Measurements from ENCODE around the gene AMBP.

The AMBP gene

DNA sequence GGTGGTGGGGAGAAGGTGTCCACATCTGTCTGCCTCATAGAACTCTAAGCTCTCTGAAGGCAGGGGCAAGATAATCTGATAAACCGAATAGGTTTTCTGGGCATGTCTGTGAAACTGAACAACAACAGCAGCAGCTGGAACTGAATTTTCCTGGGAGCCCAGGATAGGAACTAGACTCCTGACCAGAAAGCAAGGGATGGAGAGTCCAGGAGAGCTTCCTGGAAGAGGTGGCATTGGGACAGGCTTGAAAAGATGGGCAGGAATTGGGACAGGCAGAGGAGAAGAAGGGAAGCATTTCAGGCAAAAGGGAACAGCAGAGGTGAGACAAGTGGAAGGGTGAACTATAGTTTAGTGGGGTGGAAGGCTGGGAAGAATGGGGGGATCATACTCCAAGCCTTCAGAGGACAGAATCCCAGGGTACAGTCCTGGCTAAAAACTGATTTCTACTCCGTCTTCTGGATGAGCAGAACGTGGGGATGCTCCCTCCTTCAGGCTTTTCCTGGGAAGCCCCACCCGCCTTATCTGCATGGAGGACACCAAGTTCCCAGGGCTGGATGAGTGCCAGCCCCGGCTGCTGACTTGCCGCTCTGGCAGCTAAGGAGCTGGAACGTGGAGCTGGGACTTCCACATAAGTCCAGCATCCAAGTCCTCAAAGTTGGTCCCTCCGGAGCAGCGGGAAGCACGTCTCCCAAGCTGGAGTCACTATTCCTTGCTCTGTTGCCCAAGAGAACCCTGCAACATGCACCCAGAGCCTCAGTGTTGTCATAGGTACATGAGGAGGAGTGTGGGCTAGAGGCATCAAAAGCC lies 34.9 kb upstream of the AMBP start:
- DNase-seq = no peak

DNA sequence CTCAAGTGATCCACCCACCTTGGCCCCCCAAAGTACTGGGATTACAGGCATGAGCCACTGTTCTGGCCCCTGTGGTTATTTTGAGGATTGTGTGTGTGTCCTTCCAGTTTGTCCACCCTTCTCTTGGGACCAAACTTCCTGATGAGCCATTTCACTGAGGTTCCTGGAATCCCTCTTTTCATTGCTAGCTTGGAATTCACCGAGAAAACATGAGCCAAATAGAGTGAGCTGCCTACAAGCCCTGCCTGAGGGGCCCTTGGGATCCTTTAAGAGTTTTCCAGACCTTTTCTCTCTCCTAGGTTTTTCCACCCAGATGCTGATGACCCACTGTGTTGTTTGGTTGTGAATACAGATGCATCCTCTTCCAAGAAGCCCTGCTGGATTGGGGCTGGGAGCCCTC lies 34.2 kb upstream of the AMBP start:
- DNase-seq = no peak

DNA sequence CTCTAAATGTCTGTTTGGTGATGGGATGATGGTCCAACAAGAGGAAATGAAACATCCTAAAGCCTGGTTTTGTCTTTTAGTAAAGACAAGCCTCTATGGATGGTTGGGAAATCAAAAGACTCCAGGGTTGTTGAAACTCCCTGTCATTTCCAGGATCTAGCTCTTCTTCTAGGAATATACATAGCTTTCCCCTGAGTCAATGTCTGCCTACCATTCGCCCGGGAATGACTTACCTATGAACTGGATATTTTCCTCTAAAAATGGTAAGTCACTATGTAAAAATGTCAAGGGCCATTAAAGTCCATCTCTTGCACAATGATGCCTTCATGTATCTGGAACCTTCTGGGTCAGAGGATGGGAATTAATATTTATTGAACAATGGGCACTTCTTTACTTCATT lies 32.1 kb upstream of the AMBP start:
- no peak for DNase-seq

GRCh38 chr9:114109124-114109523 lies 31.0 kb upstream of the AMBP start:
- no peak for DNase-seq

DNA sequence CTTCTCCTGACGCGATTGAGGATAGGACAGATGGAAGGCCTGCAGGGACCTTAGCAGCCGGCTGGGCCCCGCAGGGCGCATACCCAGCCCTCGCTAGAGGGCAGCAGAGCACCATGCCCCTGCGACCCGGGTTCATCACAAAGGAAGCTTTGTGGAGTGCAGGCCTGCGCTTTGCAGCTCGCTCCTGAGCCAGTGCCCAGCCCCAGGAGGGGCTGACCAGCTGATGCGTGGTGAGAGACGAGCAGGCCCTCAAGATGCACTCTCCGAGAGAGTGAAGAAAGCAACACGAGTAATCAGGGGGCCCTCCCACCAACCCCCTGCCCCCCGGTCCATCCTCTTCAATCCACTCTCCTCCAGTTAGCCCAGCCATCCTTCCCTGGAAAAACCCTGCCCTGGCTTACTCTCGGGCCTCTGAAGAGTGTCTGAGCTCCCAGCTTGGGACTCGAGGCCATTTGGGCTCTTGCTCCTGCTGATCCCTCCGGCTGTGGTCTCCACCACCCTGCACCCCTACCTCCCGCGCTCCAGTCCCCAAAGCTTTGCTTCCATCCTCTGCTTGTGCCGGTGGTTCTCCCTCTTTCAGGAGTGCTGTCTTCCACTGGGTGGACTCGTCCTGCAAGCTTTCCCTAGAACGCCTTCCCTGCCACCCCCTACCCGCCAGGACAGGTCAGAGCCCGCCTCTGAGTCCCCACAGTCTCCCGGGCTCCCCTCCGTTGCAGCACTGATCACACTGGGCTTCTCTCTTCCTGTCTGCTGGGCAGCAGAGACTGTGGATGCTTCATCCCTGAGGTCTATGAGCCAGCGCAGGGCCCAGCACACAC lies 30.1 kb upstream of the AMBP start:
- peak; percentile 44 for DNase-seq

- DNase-seq = no peak
Measured at GRCh38 chr9:114107286-114108001, 29.3 kb upstream of the AMBP start.

DNA sequence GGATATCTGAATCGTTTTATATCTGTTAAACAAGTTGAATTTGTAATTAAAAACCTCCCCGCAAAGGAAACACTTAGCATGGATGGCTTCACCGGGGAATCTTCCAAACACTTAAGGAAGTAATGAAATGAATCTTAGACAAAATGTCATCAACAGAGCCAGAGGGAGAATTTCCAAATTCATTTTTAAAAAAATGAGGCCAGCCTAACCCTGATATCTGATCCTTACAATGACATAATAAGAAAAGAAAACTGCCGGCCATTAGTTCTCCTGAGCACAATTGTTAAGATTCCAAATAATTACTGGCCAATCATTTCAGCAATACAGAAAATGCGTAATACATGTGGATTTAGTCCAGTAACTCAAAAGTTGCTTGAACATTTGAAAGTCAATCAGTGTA lies 27.1 kb upstream of the AMBP start:
- no peak for DNase-seq

DNA sequence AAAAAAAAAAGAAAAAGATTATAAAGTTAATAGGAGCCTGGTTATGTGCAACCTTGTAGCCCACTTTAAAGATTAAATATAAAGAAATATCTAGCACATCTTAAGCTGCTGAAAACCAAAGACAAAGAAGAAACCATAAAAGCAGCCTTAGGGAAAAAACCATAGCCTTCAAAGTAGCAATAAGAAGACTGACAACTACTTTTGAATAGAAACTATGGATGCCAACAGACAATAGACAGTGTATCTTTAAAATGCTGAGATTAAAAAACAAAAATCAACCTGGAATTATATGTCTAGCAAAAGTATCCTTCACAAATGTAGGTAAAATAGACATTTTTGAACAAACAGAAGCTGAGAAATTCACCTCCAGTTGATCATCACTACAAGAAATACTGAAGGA lies 24.4 kb upstream of the AMBP start:
- DNase-seq = no peak

GRCh38 chr9:114100536-114100935 lies 22.4 kb upstream of the AMBP start:
- no peak for DNase-seq

DNA sequence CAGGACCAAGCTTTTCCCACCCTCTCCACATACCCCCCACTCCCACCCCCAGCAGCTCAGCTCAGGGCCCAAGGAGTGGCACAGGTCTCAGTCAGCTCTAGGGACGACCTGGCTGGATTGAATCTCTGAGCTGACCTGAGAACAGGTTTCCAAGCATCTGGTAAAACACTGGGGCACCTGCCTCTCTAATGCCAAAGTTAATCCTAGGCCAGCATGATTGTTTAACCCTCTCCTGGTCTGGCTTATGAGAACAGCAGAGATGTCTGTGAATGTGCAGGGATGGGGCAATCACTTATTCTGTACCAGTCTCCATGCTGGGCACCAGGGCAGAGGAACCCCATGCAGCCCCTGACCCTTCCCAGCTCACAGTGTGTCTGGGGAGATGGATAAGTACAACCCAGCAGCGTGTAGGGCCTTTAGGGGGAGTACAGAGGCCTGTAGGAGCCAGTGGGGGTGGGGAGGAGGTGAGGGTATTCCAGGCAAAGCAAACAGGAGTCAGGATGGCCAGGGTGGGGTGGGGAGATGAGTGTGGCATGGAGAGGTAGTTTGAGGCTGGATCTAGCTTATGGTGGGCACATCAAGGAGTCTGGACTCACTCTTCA lies 21.7 kb upstream of the AMBP start:
- DNase-seq = no peak

GRCh38 chr9:114098936-114099668 lies 21.0 kb upstream of the AMBP start, which contains the start of gene KIF12:
KIF12 (minus strand) TSS chr9:114099292; CDS start chr9:114099276, 16 bp downstream.
- no peak for DNase-seq

- no peak for DNase-seq
Measured at GRCh38 chr9:114098021-114098935, 20.2 kb upstream of the AMBP start.

GRCh38 chr9:114097613-114098020 lies 19.5 kb upstream of the AMBP start:
- no peak for DNase-seq

DNA sequence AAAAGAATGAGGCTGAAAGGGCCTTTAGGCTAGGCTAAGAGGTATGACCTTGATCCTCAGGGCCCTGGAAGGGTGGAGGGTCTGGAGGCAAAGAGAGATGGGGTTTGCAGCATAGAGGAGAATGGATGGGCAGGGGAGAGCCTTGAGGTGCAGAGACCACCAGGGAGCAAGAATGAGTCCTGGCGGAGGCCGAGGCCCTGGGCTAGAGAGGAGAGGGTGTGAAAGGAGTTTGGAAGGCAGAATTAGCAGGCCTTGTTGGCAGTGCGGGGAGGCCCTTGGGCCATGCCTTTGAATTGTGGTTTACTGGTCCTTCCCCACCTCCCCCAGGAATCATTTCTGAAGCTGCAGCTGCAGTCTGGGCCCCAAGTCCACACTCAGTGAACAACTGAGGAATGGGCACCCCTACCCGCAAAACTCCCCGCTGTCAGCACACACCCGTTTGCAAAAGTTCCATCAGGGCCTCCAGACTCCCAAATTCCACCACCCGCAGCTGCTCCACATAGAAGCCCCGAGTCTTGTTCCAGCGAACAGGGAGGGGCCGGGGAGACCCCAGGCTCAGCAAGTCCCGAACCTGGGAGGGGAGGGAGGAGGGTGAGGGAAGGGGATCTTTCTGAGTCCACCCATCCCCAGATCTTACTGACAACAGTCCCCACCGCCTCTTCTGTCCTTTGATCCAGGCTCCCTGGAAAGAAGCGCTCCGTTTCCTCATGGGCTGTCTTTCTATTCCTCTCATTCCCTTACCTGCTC lies 18.9 kb upstream of the AMBP start:
- no peak for DNase-seq

DNA sequence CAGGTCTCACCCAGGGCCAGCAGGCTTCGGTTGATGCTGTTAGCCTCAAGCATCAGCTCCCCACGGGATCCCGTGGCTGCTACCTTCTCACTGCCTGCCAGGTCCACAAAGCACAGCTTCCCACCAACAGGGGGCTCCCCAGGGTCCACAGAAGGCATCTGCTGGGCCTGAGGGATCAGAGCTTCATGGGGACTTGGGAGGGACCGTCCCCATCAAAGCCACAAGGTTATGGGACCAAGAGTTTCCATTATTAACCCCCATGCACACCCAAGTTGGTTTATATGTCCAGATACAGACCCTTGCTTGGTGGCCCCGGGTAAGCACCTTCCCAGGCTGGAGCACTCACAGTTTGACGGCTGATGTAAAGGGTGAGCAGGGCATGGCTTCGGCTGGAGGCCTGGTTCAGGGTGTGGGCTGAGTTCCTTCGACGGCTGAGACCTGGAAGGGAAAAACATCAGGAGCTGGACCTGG lies 18.0 kb upstream of the AMBP start:
- DNase-seq = no peak

DNA sequence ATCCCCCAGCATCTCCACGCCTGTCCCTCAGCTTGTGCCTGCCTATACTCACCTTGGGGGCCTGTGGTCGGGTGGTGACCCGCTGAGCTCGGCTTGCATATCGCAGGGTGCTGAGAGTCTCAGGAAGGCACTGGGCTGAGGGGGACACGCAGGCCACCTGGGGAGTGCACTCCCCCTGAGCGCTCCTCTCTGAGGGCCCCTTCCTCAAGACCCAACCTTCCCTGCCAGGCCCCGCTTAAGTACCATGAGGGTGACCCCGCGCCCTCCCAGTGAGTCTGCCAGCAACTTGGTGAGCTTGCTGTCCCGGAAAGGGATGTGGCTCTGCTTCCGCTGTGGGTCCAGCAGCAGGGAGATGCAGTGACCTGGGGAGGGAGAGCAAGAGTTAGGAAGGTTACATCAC lies 16.9 kb upstream of the AMBP start:
- DNase-seq = no peak

DNA sequence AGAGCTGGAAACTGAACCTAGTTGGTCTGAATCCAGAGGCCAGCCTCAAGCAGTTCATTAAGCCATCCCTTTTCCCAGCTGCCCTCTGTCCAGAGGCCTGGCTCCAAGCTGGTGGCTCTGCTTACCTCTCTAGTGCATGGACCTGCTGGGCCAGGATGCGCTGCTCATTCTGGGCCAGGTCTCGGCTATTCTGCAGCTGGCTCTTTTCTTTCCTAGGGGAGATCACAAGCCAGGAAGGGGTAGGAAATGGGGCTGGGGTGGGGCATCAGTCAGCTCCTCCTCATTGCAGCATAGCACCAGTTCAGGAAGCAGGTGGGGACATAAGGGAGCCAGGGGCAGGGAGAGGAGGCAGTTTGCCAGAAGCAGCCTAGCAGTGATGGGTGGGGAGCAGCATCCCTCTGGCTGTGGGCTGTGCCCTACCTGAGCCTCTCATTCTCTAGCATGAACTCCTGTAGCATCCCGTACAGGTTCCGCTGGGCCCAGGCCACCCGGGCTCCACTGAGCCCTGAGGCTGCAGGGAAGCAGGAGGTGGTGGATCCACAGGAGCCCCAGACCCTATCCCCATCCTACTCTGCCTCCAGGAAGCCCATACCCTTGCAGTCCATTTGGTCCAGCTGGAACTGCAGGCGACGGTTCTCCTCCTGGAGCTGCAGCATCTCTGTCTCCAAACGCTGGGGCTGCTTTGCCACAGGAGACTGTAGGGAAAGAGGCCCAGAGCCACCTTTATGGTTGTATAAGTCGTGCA lies 15.8 kb upstream of the AMBP start:
- DNase-seq = no peak

DNA sequence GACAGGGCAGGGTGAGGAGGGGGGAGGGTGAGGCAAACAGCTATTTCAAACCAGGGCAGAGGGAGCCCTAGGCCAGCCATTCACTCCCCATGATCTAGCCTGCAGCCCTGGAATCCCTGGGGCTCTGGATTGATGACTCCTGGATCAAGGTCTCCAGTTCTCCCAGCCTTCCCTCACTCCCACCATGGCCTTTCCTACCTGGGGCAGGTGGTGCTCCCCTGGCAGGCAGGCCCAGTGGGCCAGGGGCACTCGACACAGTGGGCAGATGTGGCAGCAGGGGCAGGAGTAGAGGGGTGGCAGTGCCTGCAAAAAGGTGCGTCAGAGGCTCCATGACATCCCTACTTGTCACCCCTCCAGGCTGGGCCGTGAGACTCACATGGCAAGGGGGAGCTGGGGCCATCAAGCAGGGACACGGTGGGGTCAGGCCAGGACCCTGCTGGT lies 15.0 kb upstream of the AMBP start:
- DNase-seq = no peak

GRCh38 chr9:114092336-114092735 lies 14.2 kb upstream of the AMBP start:
- no peak for DNase-seq

GRCh38 chr9:114091711-114092110 lies 13.6 kb upstream of the AMBP start:
- no peak for DNase-seq

Measured in activated naive CD4-positive, alpha-beta T cell treated with Interleukin-2 at 50 U/mL for 16 hours (primary cell).